Activated CD8-positive, alpha-beta memory T cell treated with anti-CD3 and anti-CD28 coated beads for 4 hours (primary cell): ENCODE data around the gene KCTD21.
"Not testable (repeated sequence)": the region's sequence is repeated elsewhere in the genome, so short reads cannot be mapped to it uniquely, and the experiment has no call there.

Experiments
- DNase-seq, 2 donors: peaks; one replicate each; pipeline ENCODE4 v3.0.0-alpha.2; 2020; ENCODE audit warnings: low read depth in 2 of 2

Gene KCTD21

GRCh38 chr11:78175862-78176261, 12.6 kb downstream of the KCTD21 start:
- DNase-seq, result not testable (repeated sequence)

GRCh38 chr11:78171951-78172350, 16.5 kb downstream of the KCTD21 start:
- DNase-seq, result no peak

- no peak for DNase-seq
Observed at GRCh38 chr11:78170874-78171549, 17.4 kb downstream of the KCTD21 start.

GRCh38 chr11:78170413-78170812, 18.0 kb downstream of the KCTD21 start:
- DNase-seq, result no peak

GRCh38 chr11:78168539-78169477, 19.6 kb downstream of the KCTD21 start:
- no peak for DNase-seq

- DNase-seq, result no peak
Observed at GRCh38 chr11:78166855-78167469, 21.5 kb downstream of the KCTD21 start.

- DNase-seq, result no peak
Observed at GRCh38 chr11:78164471-78164870, 24.0 kb downstream of the KCTD21 start.

- no peak for DNase-seq
Observed at GRCh38 chr11:78163828-78164227, 24.6 kb downstream of the KCTD21 start.

- DNase-seq, result no peak
Observed at GRCh38 chr11:78161962-78162371, 26.5 kb downstream of the KCTD21 start.

- DNase-seq, result no peak
Observed at GRCh38 chr11:78161346-78161745, 27.1 kb downstream of the KCTD21 start.

- no peak for DNase-seq
Observed at GRCh38 chr11:78160557-78160956, 27.9 kb downstream of the KCTD21 start.

GRCh38 chr11:78158987-78159652, 29.3 kb downstream of the KCTD21 start:
- no peak for DNase-seq

GRCh38 chr11:78156127-78156844, 32.1 kb downstream of the KCTD21 start:
- DNase-seq, result no peak

- no peak for DNase-seq
Observed at GRCh38 chr11:78151804-78152203, 36.6 kb downstream of the KCTD21 start.

GRCh38 chr11:78150754-78151153, 37.7 kb downstream of the KCTD21 start:
- no peak for DNase-seq

GRCh38 chr11:78150346-78150745, 38.1 kb downstream of the KCTD21 start:
- DNase-seq, result no peak

GRCh38 chr11:78149646-78150045, 38.8 kb downstream of the KCTD21 start:
- no peak for DNase-seq

GRCh38 chr11:78147807-78148206, 40.6 kb downstream of the KCTD21 start:
- no peak for DNase-seq

GRCh38 chr11:78145511-78146025, 42.9 kb downstream of the KCTD21 start:
- no peak for DNase-seq

GRCh38 chr11:78140392-78141077, 47.9 kb downstream of the KCTD21 start:
- no peak for DNase-seq
